Ramos (cell line): ENCODE measurements around the gene OLFM1.

Experiments
- in situ Hi-C: fragments of 300-500 bp; cut with MboI; formaldehyde crosslinking; loops from one replicate; pipeline ENCODE4 v1.14.3; 2022; ENCODE audit warnings: low sequenced_read_pairs; ENCODE audit not compliant: unreplicated experiment

Gene OLFM1

DNA sequence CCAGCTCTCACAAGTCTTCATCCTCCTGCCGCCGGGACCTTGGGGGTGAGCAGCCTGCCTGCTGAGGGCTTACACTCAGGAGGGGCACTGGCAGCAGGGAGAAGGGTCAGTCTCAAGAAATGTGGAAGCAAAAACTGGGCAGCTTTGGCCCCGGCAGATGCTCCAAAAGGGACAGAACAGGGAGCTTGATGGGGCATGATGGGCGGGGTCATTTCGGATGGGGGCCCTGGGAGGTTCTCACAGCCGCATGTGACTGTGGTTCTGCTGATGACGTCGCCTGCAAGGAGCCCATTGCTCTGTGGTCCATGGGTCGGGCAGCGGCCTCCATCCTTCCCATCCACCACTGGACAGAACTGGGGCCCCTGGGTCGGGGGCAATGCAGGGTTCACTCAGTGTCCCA, 76.6 kb downstream of the OLFM1 start:
- in situ Hi-C loops: no loop called here

DNA sequence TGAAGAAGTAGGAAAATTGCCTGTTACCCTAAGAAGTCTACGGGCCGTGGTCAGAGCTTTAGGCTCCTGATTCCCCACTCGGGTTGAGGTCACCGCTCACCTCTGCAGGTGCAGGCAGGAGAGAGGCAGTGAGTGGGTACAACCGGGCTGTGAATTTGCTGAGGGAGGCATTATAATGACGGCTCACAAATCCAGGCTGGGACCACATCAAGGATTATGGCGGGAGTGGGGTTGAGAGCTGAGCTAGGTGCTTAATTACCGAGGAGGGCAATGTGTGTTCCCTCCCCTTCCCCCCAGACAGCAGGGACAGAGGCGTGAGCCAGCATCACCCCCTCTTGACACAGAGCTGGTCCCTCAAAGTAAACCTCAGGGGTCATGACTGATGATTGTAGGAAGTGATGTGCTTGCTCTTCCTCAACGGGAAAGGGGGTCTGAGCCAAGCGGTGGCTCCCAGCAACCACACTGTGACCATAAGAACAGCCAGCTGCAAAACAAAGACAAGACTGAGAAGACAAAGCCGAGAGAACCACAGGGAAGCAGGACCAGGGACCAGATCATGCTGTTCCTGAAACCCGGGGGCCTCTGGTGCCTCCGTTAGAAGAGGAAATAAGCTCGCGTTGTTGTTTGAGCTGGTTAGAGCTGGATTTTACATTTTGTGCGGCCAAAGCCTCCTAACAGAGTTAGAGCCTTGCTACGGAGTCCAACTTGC, 77.7 kb downstream of the OLFM1 start:
- in situ Hi-C loops: no loop called here

DNA sequence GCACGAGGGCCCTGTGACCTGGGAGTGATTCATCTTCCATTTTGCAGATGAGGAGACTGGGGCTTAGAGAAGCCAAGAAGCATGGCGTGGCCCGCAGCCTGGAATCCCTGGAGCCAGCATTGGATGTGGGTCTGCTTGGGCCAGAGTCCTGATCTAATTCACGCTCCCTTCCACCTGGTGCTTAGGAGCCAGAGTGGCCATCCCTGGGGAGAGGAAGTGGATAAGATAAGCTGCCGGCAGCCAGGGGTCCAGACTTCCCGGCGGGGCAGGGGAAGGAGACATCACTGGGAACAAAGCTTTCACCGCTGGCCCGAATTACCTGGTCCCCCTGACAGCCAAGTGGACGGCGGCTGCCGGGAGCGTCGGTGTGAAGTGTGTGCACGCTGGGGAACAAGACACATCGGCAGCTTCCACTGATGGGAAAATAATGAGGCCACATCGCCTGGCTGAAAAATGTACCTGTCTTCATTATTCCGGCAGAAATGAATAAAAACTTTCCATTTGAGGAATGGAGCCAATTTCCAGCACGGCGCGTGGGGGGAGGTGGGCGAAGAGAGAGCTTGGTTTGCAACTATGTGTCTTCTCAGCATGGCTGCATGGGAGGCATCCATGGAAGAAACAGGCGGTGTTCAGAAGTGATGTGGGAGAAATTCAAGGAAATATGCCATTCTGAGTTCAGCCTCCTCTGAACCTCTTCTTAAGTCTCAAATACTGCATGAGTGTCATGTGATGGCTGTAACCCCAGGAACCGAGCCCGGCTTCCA, 78.5 kb downstream of the OLFM1 start:
- in situ Hi-C loops: no loop called here

DNA sequence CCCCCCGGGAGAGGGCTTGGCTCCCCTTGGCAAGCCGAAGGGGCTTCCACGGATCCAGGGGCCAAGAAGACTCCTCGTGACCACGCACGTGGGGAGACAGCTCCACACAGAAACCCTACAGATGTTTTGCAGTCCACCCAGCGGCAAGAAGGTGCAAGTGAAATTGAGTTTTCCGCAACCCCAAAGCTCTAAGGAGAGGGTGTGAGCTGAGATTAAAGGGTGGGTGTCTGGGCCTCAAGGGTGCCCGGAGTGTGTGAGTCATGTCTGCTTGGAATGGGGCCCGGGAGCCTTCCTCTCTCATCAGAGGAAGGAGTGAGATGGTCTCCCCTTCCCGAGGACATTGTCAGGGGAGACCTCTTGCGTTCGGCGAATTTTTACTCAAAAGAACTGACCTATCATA, 79.1 kb downstream of the OLFM1 start:
- in situ Hi-C loops: no loop called here

DNA sequence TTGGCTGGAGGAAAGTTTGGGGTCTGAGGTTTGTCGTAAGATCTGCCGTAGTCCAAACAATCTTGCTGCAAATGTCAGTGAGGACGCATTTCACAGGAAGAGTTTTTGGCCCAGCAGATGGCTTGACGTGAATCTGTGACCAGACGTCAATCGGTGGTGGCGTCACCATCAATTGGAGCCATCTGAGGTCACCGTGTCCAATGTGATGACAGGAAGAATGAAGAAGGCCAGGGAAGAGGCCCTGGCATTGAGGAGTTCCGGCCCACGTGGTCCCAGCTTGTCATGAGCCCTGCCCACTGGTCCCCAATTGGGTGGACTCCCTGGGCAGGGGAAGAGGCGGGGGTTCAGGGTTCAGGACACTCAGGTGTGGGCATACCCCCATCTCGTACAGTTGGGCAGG, 79.9 kb downstream of the OLFM1 start:
- in situ Hi-C loops: no loop called here

DNA sequence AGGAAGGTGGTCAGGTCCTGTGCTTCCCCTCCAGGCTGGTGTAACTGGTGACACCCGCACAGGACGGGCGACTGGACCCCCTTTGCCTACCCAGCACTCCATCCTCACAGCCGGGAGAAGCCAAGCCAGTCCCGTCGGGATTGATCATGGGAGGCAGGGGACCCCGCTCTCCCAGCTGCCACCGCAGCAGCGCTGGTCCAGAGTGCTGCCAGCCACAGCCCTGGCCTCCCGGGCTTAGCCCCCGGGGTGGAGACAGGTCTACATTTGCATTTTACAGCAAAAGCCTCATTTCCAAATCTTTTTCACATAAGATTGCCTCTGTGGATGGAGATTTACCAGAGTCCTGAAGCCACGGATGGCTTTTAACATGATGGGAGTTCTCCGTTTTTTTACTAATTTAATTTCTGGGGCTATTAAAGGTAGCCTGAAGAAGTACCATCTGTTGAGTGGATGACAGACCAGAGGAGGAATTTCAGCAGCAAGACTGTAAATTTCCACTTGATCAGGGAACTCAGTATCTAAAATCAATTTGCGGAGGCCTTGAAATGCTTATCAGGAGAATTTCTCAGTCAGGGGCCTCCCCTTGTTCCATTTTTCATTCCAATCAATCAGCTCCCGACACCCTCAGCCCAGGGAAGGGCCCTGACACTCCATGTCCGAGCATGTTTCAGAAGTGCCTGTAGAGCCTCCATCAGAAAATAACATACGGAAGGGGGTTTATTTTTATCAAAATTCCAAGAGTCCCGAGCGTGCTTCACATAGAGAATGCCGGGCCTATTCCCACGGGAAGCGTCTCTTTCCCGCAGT, 80.6 kb downstream of the OLFM1 start:
- in situ Hi-C loops: no loop called here

DNA sequence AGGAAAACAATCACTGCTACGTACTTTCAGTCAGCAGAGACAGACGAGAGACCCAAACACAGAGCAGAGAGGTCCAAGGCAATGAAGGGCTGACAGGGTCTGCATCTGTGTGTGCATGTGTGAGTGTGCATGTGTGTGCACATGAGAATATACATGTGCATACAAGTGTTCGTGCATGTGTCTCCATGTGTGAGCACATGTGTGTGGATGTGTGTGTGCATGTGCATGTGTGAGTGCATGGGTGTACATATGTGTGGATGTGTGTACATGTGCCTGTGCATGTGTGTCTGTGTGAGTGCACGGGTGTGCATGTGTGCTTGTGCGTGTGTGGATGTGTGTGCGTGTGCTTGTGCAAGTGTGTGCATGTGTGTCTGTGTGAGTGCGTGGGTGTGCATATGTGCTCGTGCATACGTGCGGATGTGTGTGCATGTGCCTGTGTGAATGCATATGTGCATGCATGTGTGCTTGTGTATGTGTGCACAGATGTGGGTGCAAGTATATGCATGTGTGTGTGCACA, 82.3 kb downstream of the OLFM1 start:
- in situ Hi-C loops: no loop called here

DNA sequence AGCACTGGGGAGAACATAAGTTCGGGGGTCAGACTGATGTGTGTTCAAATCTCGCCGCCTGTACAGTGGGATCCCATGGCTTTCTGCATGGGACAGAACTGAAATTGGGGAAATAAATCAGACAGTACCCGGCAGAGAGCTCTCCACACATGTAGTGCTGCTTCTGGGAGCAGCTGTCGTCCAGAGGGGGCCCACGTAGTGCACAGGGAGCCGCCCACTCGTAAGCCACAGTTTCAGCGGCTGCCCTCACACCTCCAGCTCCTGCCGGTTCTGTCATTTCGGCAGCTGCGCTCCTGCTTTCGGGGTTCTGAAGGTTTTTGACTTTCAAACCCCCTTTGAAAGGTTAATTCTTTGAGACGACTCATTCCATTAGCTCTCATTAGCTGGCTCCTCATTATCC, 83.1 kb downstream of the OLFM1 start:
- in situ Hi-C loops: no loop called here
